Adipocyte (in vitro differentiated cells): ENCODE measurements around the gene VCPKMT.

Source experiments
- DNase-seq: peaks from one replicate; pipeline ENCODE4 v3.0.0-alpha.2; 2015; ENCODE audit warnings: low read depth
- H3K27me3 ChIP-seq: replicated peaks from 2 replicates; pipeline ENCODE4 v1.7.0; 2013; ENCODE audit warnings: mild to moderate bottlenecking, low read length, moderate library complexity; ENCODE audit not compliant: control insufficient read depth, insufficient read depth
- H3K36me3 ChIP-seq: 2 replicates; pipeline ENCODE4 v1.7.0; 2013; ENCODE audit warnings: low read length, mild to moderate bottlenecking, moderate library complexity; ENCODE audit not compliant: control insufficient read depth, insufficient read depth, severe bottlenecking
- H3K4me1 ChIP-seq: 2 replicates; pipeline ENCODE4 v1.7.0; 2013; ENCODE audit warnings: mild to moderate bottlenecking, low read length, moderate library complexity; ENCODE audit not compliant: control insufficient read depth, insufficient read depth
- H3K4me3 ChIP-seq: 2 replicates; pipeline ENCODE4 v1.7.0; 2013; ENCODE audit warnings: mild to moderate bottlenecking, low read length, moderate library complexity
- H3K9ac ChIP-seq: 2 replicates; pipeline ENCODE4 v1.7.0; 2013; ENCODE audit warnings: mild to moderate bottlenecking, low read length, moderate library complexity
- H3K9me3 ChIP-seq: 2 replicates; pipeline ENCODE4 v1.7.0; 2013; ENCODE audit warnings: mild to moderate bottlenecking, low read length, moderate library complexity; ENCODE audit not compliant: control insufficient read depth

Gene VCPKMT

GRCh38 chr14:50092006-50092555, 24.3 kb downstream of the VCPKMT start:
- no peaks in the 10 kb centered on the region for H3K9me3 ChIP-seq
- no peak for DNase-seq
- H3K36me3 ChIP-seq = peaks cover 13% of the 10 kb centered on the region
- no peaks in the 10 kb centered on the region for H3K27me3 ChIP-seq
- H3K4me3 ChIP-seq = no peak overlapping the region
- H3K4me1 ChIP-seq = no peaks in the 10 kb centered on the region
- no peak overlapping the region for H3K9ac ChIP-seq

GRCh38 chr14:50091240-50091913, 25.0 kb downstream of the VCPKMT start:
- peaks cover 13% of the 10 kb centered on the region for H3K36me3 ChIP-seq
- H3K9ac ChIP-seq = no peak overlapping the region
- no peak overlapping the region for H3K4me3 ChIP-seq
- no peak for DNase-seq
- H3K27me3 ChIP-seq = no peaks in the 10 kb centered on the region
- H3K9me3 ChIP-seq = no peaks in the 10 kb centered on the region
- no peaks in the 10 kb centered on the region for H3K4me1 ChIP-seq

- no peak overlapping the region for H3K9ac ChIP-seq
- H3K27me3 ChIP-seq = no peaks in the 10 kb centered on the region
- peaks cover 13% of the 10 kb centered on the region for H3K36me3 ChIP-seq
- no peak for DNase-seq
- H3K9me3 ChIP-seq = no peaks in the 10 kb centered on the region
- H3K4me3 ChIP-seq = no peak overlapping the region
- no peaks in the 10 kb centered on the region for H3K4me1 ChIP-seq
These were observed 27.2 kb downstream of the VCPKMT start for GRCh38 chr14:50089208-50089607.

GRCh38 chr14:50088731-50089130, 27.6 kb downstream of the VCPKMT start:
- H3K4me1 ChIP-seq = no peaks in the 10 kb centered on the region
- H3K4me3 ChIP-seq = no peak overlapping the region
- H3K9me3 ChIP-seq = no peaks in the 10 kb centered on the region
- H3K36me3 ChIP-seq = peaks cover 13% of the 10 kb centered on the region
- H3K9ac ChIP-seq = no peak overlapping the region
- no peaks in the 10 kb centered on the region for H3K27me3 ChIP-seq
- DNase-seq = no peak

GRCh38 chr14:50088117-50088515, 28.3 kb downstream of the VCPKMT start:
- H3K27me3 ChIP-seq = no peaks in the 10 kb centered on the region
- no peak overlapping the region for H3K9ac ChIP-seq
- H3K4me3 ChIP-seq = no peak overlapping the region
- H3K36me3 ChIP-seq = peaks cover 13% of the 10 kb centered on the region
- no peaks in the 10 kb centered on the region for H3K9me3 ChIP-seq
- H3K4me1 ChIP-seq = no peaks in the 10 kb centered on the region
- no peak for DNase-seq

- Histone ChIP-seq H3K36me3 (peaks cover 13% of the 10 kb centered on the region), H3K4me3 (no peak overlapping the region), H3K27me3 (no peaks in the 10 kb centered on the region), H3K9ac (no peak overlapping the region), H3K4me1 (no peaks in the 10 kb centered on the region), H3K9me3 (no peaks in the 10 kb centered on the region)
- DNase-seq = no peak
These were observed 28.8 kb downstream of the VCPKMT start for GRCh38 chr14:50087341-50088116.

GRCh38 chr14:50086321-50086711, 30.1 kb downstream of the VCPKMT start:
- H3K4me1 ChIP-seq = no peaks in the 10 kb centered on the region
- DNase-seq = no peak
- H3K9ac ChIP-seq = no peak overlapping the region
- no peaks in the 10 kb centered on the region for H3K9me3 ChIP-seq
- H3K36me3 ChIP-seq = peaks cover 7% of the 10 kb centered on the region
- no peak overlapping the region for H3K4me3 ChIP-seq
- H3K27me3 ChIP-seq = no peaks in the 10 kb centered on the region

GRCh38 chr14:50085570-50086320, 30.6 kb downstream of the VCPKMT start:
- Histone ChIP-seq H3K9me3 (no peaks in the 10 kb centered on the region), H3K27me3 (no peaks in the 10 kb centered on the region), H3K9ac (no peak overlapping the region), H3K36me3 (peaks cover 7% of the 10 kb centered on the region), H3K4me1 (no peaks in the 10 kb centered on the region), H3K4me3 (no peak overlapping the region)
- DNase-seq = peak; percentile 47

GRCh38 chr14:50084666-50085065, 31.7 kb downstream of the VCPKMT start:
- no peak for DNase-seq
- Histone ChIP-seq H3K9ac (no peak overlapping the region), H3K27me3 (no peaks in the 10 kb centered on the region), H3K4me3 (no peak overlapping the region), H3K36me3 (peaks cover 7% of the 10 kb centered on the region), H3K4me1 (no peaks in the 10 kb centered on the region), H3K9me3 (no peaks in the 10 kb centered on the region)

GRCh38 chr14:50083467-50084337, 32.7 kb downstream of the VCPKMT start:
- H3K4me1 ChIP-seq = no peaks in the 10 kb centered on the region
- no peaks in the 10 kb centered on the region for H3K27me3 ChIP-seq
- no peaks in the 10 kb centered on the region for H3K9me3 ChIP-seq
- H3K36me3 ChIP-seq = peaks cover 3% of the 10 kb centered on the region
- H3K4me3 ChIP-seq = no peak overlapping the region
- no peak overlapping the region for H3K9ac ChIP-seq
- peak; percentile 52 for DNase-seq
